Subcutaneous abdominal adipose tissue (tissue), 5 donors: ENCODE results near the gene BFSP2.

Experiments
- H3K27ac ChIP-seq: one replicate; pipeline ENCODE4 v1.7.0; 2013; ENCODE audit warnings: low read depth, mild to moderate bottlenecking, inconsistent platforms, low read length, moderate library complexity
- H3K27me3 ChIP-seq, 5 donors: one replicate each; pipeline ENCODE4 v1.7.0; 2013; ENCODE audit warnings: low read length in 5 of 5, inconsistent platforms in 1 of 5; ENCODE audit not compliant: control insufficient read depth in 5 of 5, insufficient read depth in 4 of 5
- H3K36me3 ChIP-seq, 5 donors: one replicate each; pipeline ENCODE4 v1.7.0; 2013; ENCODE audit warnings: low read length in 5 of 5; ENCODE audit not compliant: control insufficient read depth in 5 of 5, insufficient read depth in 5 of 5
- H3K4me1 ChIP-seq, 5 donors: one replicate each; pipeline ENCODE4 v1.7.0; 2013; ENCODE audit warnings: low read length in 5 of 5, mild to moderate bottlenecking in 3 of 5, moderate library complexity in 1 of 5; ENCODE audit not compliant: control insufficient read depth in 5 of 5, insufficient read depth in 5 of 5
- H3K4me3 ChIP-seq, 5 donors: one replicate each; pipeline ENCODE4 v1.7.0; 2013; ENCODE audit warnings: low read length in 5 of 5, low read depth in 1 of 5
- H3K9ac ChIP-seq, 5 donors: one replicate each; pipeline ENCODE4 v1.7.0; 2013; ENCODE audit warnings: low read length in 5 of 5, mild to moderate bottlenecking in 4 of 5, moderate library complexity in 3 of 5
- H3K9me3 ChIP-seq, 5 donors: one replicate each; pipeline ENCODE4 v1.7.0; 2013; ENCODE audit warnings: low read length in 5 of 5; ENCODE audit not compliant: control insufficient read depth in 5 of 5
- donor health status: healthy.
- donor health status: healthy.
- donor health status: healthy.
- donor health status: healthy.
- donor health status: healthy.

The BFSP2 gene

GRCh38 chr3:133412183-133413132, 12.6 kb downstream of the BFSP2 start:
- peak overlapping the region in 2 of 5 donors; percentile 37 to 52 for H3K4me3 ChIP-seq
- H3K4me1 ChIP-seq, result peaks cover 0 to 12% (median 11%) of the 10 kb centered on the region in 5 donors
- H3K9ac ChIP-seq, result no peak overlapping the region
- H3K27ac ChIP-seq, result no peak overlapping the region
- no peaks in the 10 kb centered on the region for H3K9me3 ChIP-seq
- no peaks in the 10 kb centered on the region for H3K36me3 ChIP-seq
- H3K27me3 ChIP-seq, result peaks cover 0 to 12% (median 2%) of the 10 kb centered on the region in 5 donors

DNA sequence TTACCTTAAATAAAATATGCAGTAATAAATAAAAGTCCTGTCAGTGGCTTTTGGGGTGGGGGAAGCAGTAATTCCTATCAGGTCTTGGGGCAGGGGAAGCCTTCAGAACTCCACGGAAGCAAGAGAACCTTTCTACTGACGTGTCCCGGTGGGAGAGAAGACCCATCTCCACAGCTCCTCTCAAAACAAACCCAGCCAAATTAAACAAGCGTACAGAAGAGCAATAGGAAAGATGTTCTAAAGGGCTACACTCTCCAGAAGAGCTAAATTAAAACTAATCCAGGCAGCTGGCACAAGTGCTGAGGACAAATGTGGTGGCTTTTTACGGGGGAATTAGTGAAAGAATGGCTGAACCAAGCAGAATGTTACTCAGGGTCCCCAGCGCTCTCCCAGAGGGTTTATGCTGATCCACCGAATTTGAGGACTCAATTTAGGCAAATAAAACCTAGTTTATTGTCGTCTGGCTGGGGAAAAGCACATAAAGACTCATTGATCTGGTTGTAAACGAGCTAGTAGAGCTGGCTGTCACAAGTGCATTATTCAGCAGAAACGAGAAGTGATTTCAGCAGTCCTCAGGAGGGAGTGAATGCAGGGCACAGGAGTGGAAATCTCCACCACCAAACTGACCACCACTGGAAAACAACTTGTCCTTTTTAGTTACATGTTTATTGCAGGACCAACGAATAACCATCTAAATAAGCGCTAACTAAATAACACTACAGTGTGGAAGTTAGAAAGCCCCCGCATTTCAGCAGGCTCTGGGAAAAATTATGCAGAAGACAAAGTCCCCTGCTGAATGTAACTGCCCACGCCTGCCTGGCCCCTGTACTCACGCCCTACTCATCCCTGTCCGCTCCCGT, 13.5 kb downstream of the BFSP2 start:
- Histone ChIP-seq H3K9ac (peak overlapping the region in 2 of 5 donors; percentile 5 to 11), H3K27ac (no peak overlapping the region), H3K4me3 (peak overlapping the region in 4 of 5 donors; percentile 1 to 52 (median 26)), H3K36me3 (no peaks in the 10 kb centered on the region), H3K27me3 (peaks cover 0 to 12% (median 2%) of the 10 kb centered on the region in 5 donors), H3K4me1 (peaks cover 0 to 12% (median 11%) of the 10 kb centered on the region in 5 donors), H3K9me3 (no peaks in the 10 kb centered on the region)

GRCh38 chr3:133414021-133414392, 14.2 kb downstream of the BFSP2 start:
- Histone ChIP-seq H3K9me3 (no peaks in the 10 kb centered on the region), H3K9ac (no peak overlapping the region), H3K36me3 (no peaks in the 10 kb centered on the region), H3K4me1 (peaks cover 0 to 12% (median 11%) of the 10 kb centered on the region in 5 donors), H3K27me3 (peaks cover 0 to 12% (median 2%) of the 10 kb centered on the region in 5 donors), H3K27ac (no peak overlapping the region), H3K4me3 (no peak overlapping the region)

GRCh38 chr3:133418361-133418760, 18.5 kb downstream of the BFSP2 start:
- Histone ChIP-seq H3K27me3 (peaks cover 0 to 5% (median 0%) of the 10 kb centered on the region in 5 donors), H3K27ac (no peak overlapping the region), H3K4me1 (peaks cover 0 to 5% (median 4%) of the 10 kb centered on the region in 5 donors), H3K36me3 (no peaks in the 10 kb centered on the region), H3K9ac (no peak overlapping the region), H3K4me3 (no peak overlapping the region), H3K9me3 (no peaks in the 10 kb centered on the region)

- Histone ChIP-seq H3K4me1 (peaks cover 0 to 4% (median 2%) of the 10 kb centered on the region in 5 donors), H3K27me3 (peaks cover 0 to 5% (median 0%) of the 10 kb centered on the region in 5 donors), H3K36me3 (no peaks in the 10 kb centered on the region), H3K27ac (no peak overlapping the region), H3K9ac (no peak overlapping the region), H3K9me3 (no peaks in the 10 kb centered on the region), H3K4me3 (no peak overlapping the region)
Observed at GRCh38 chr3:133419151-133419909, 19.5 kb downstream of the BFSP2 start.

DNA sequence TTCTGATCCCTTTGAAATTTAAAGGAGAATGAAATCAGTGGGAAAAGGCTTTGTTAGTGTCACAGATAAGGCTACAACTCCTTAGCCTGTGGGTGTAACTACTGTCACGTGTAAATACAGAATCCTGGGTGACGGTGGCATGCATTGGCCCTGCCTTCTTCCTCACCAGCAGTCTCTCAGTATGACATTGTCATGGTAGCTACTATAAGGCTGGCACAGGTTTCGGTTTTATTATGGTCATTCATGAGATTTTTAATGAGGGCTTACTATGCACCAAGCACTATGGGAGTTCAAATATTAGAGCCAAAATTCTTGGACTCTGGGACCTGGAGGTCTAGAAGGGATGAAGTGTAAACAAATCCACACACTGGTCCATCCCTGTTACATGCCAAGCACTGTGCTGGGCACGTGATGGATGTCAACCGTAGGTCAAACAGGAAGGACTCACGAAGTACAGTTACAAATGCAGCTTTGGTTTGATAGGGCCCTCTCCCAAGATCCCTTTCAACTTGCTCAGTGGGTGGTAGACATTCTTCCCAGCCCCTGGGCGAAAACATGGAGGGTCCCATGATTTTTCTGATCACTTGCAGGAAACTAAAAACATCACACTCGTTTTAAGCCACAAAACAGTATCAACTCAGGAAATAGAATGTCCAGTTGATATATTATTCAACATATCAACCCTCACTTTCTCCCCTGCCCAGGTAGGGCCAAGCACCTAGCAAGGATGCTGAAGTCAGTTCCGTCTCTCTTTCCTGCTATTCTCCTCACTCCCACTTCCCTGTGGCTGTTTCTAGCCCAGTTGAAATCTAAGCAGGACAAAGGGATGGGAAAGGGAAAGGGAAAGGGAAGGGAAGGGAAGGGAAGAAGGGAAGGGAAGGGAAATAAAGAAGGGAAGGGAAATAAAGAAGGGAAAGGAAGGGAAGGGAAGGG, 25.3 kb downstream of the BFSP2 start:
- no peaks in the 10 kb centered on the region for H3K9me3 ChIP-seq
- no peaks in the 10 kb centered on the region for H3K36me3 ChIP-seq
- H3K4me1 ChIP-seq, result peaks cover 0 to 4% (median 2%) of the 10 kb centered on the region in 5 donors
- peaks cover 0 to 8% (median 0%) of the 10 kb centered on the region in 5 donors for H3K27me3 ChIP-seq
- no peak overlapping the region for H3K4me3 ChIP-seq
- no peak overlapping the region for H3K9ac ChIP-seq
- H3K27ac ChIP-seq, result no peak overlapping the region

- Histone ChIP-seq H3K4me3 (no peak overlapping the region), H3K4me1 (peaks cover 0 to 4% (median 2%) of the 10 kb centered on the region in 5 donors), H3K9me3 (no peaks in the 10 kb centered on the region), H3K27ac (no peak overlapping the region), H3K36me3 (no peaks in the 10 kb centered on the region), H3K27me3 (peaks cover 0 to 8% (median 0%) of the 10 kb centered on the region in 5 donors), H3K9ac (no peak overlapping the region)
Observed at GRCh38 chr3:133425898-133426297, 26.0 kb downstream of the BFSP2 start.

DNA sequence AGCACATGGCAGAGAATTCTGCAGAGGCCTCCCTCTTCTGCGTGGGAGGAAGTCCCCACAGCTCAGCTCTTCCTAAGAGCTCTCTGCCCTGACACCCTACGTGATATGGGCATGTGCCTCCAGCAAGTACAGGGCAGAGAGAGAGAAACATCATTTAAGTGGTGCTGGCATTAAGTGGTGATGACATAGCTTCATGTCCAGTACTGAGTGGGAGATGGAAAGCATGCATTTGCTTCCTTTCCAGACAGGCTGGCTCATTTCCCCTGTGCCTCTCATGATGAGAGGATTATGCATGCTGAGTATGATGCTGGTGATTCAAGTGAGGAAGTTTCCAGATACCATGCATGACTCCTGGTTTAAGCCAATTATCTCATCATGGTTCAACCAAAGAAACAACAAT, 26.9 kb downstream of the BFSP2 start:
- peaks cover 0 to 8% (median 0%) of the 10 kb centered on the region in 5 donors for H3K27me3 ChIP-seq
- no peak overlapping the region for H3K4me3 ChIP-seq
- H3K27ac ChIP-seq, result no peak overlapping the region
- no peak overlapping the region for H3K9ac ChIP-seq
- H3K9me3 ChIP-seq, result no peaks in the 10 kb centered on the region
- no peaks in the 10 kb centered on the region for H3K36me3 ChIP-seq
- peaks cover 0 to 4% (median 2%) of the 10 kb centered on the region in 5 donors for H3K4me1 ChIP-seq

DNA sequence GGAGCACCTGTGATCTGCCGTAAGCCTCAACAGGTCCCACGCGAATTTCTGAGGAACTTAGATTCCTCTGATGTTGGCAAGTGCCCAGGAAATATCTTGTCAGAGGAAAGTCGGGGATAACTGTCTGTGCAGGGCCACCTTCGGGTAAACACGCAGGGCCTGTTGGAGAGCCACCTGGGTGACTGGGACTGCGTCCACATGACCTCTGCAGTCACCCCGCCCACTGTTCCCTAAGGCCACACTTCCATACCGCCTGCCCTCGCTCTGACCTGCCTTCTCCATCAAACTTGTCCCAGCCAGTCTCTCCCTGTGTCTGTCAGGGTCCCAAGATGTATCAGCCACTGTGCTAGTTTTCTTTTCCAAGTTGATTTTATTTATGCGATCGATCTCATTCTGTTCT, 28.7 kb downstream of the BFSP2 start:
- Histone ChIP-seq H3K27ac (no peak overlapping the region), H3K4me3 (no peak overlapping the region), H3K9me3 (no peaks in the 10 kb centered on the region), H3K27me3 (peaks cover 0 to 4% (median 0%) of the 10 kb centered on the region in 5 donors), H3K9ac (no peak overlapping the region), H3K36me3 (no peaks in the 10 kb centered on the region), H3K4me1 (peaks cover 0 to 3% (median 2%) of the 10 kb centered on the region in 5 donors)
